A549 (cell line): ENCODE results near the gene IL2RA.

Source experiments
- CHD2 ChIP-seq: fragments of 150-350 bp; IDR thresholded peaks from 2 replicates; pipeline ENCODE4 v1.6.1; 2014; ENCODE audit warnings: low read length; ENCODE audit not compliant: partially characterized antibody
- CTCF ChIP-seq: fragments of >200 bp; sonication (Bioruptor Twin); formaldehyde crosslinking; IDR thresholded peaks from 3 replicates; pipeline ENCODE4 v1.5.1; 2016
- E2F6 ChIP-seq: IDR thresholded peaks from 2 replicates; pipeline ENCODE4 v1.6.1; 2012; ENCODE audit warnings: low read depth, borderline replicate concordance
- ELK1 ChIP-seq: fragments of 150-350 bp; IDR thresholded peaks from 2 replicates; pipeline ENCODE4 v1.6.1; 2014; ENCODE audit warnings: low read depth, mild to moderate bottlenecking, low read length
- EP300 ChIP-seq, 2 experiments: fragments of >200 bp; sonication (Bioruptor Twin); formaldehyde crosslinking; IDR thresholded peaks; 2 replicates in 1 of 2; 3 replicates in 1 of 2; pipeline ENCODE4 v1.6.1; 2016 to 2017
- HMGXB4 ChIP-seq: fragments of 250-450 bp; sonication (Bioruptor Pico); IDR thresholded peaks from 2 replicates; pipeline ENCODE4 v1.5.0; 2021; ENCODE audit warnings: mild to moderate bottlenecking, moderate library complexity, borderline replicate concordance
- JUN ChIP-seq, 2 experiments: fragments of >200 bp; sonication (Bioruptor Twin); formaldehyde crosslinking; IDR thresholded peaks; 2 replicates in 1 of 2; 3 replicates in 1 of 2; pipeline ENCODE4 v1.6.1; 2016 to 2017
- MYC ChIP-seq: IDR thresholded peaks from 2 replicates; pipeline ENCODE4 v1.6.1; 2012; ENCODE audit warnings: mild to moderate bottlenecking, inconsistent platforms, low read length, improper control_type of control experiment, borderline replicate concordance
- NFE2L2 ChIP-seq: fragments of 150-350 bp; conservative IDR thresholded peaks from 2 replicates; pipeline ENCODE4 v1.6.1; 2014; ENCODE audit warnings: low read length
- POLR2A ChIP-seq: IDR thresholded peaks from 2 replicates; pipeline ENCODE4 v1.6.1; 2012; ENCODE audit warnings: mild to moderate bottlenecking, low read length
- RNF2 ChIP-seq: fragments of 200-600 bp; sonication (generic); IDR thresholded peaks from 2 replicates; pipeline ENCODE4 v1.6.1; 2016; ENCODE audit warnings: low read depth, mild to moderate bottlenecking, antibody characterized with exemption, moderate library complexity, borderline replicate concordance
- TF ChIP-seq, protein P1 (sequence below): fragments of 200-600 bp; sonication (generic); IDR thresholded peaks from 2 replicates; pipeline ENCODE4 v1.6.1; 2016; ENCODE audit warnings: antibody characterized with exemption, mild to moderate bottlenecking, moderate library complexity

DNA sequence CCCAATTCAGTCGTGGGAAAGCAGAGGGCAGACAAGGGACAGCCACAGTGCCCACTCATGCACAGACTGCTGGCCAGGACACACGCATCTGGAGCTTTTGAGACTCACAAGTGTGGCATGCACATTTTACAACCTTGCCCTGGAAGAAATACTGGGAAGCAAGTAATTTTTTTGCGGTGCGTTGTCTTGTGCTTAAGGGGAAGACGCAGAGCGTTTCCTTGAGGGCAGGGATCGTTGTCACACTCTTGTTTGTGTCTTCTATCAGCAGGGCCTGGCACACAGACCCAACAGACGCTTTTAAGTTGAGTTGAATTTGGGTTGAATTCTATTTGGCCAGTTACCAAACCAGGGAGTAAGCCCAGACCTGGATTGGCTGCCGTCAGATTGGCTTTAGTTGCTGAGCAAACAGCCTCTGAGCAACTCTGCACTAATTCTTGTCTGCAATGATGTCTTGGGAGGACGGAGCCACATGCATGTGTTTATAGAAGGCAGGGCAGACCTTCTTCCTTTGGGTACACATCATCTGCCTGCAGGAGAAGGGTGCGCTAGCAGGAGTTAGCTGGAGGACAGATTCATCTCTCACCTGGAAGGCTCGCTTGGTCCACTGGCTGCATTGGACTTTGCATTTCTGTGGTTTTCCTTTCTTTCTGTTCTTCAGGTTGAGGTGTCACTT lies 38.4 kb downstream of the IL2RA start:
- TF ChIP-seq, protein P1, sequence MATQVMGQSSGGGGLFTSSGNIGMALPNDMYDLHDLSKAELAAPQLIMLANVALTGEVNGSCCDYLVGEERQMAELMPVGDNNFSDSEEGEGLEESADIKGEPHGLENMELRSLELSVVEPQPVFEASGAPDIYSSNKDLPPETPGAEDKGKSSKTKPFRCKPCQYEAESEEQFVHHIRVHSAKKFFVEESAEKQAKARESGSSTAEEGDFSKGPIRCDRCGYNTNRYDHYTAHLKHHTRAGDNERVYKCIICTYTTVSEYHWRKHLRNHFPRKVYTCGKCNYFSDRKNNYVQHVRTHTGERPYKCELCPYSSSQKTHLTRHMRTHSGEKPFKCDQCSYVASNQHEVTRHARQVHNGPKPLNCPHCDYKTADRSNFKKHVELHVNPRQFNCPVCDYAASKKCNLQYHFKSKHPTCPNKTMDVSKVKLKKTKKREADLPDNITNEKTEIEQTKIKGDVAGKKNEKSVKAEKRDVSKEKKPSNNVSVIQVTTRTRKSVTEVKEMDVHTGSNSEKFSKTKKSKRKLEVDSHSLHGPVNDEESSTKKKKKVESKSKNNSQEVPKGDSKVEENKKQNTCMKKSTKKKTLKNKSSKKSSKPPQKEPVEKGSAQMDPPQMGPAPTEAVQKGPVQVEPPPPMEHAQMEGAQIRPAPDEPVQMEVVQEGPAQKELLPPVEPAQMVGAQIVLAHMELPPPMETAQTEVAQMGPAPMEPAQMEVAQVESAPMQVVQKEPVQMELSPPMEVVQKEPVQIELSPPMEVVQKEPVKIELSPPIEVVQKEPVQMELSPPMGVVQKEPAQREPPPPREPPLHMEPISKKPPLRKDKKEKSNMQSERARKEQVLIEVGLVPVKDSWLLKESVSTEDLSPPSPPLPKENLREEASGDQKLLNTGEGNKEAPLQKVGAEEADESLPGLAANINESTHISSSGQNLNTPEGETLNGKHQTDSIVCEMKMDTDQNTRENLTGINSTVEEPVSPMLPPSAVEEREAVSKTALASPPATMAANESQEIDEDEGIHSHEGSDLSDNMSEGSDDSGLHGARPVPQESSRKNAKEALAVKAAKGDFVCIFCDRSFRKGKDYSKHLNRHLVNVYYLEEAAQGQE = no peak
- TF ChIP-seq CTCF = no peak
- no peak for TF ChIP-seq MYC
- no peak for TF ChIP-seq HMGXB4 (CRISPR knock-in tag)
- TF ChIP-seq POLR2A = no peak
- no peak for TF ChIP-seq NFE2L2
- no peak for TF ChIP-seq EP300 (IDR thresholded peaks at IDR 0.05)
- TF ChIP-seq JUN (IDR thresholded peaks at IDR 0.05) = no peak
- TF ChIP-seq ELK1 = no peak
- TF ChIP-seq E2F6 = no peak
- TF ChIP-seq CHD2 = no peak
- TF ChIP-seq RNF2 = no peak
